Gastrocnemius medialis (tissue), 4 donors: Measurements from ENCODE around the gene AIFM3. TPM values are rescaled to one million over a fixed set of nuclear protein-coding genes. Genes with fewer than 3 reads are reported as not detected.

ENCODE experiments used
- ATAC-seq, 2 donors: fragments of 150-250 bp; one replicate each; pipeline ENCODE4 v1.9.1; 2016
- DNase-seq, 2 donors: peaks; one replicate each; pipeline ENCODE4 v3.0.0-alpha.2; 2019
- H3K27ac ChIP-seq, 4 donors: fragments of 200-600 bp; sonication (generic); 1 replicate in 1 of 4; 2 replicates in 3 of 4; pipeline ENCODE4 v1.5.1; 2016 to 2018; ENCODE audit warnings: mild to moderate bottlenecking in 2 of 4, moderate library complexity in 1 of 4
- H3K27me3 ChIP-seq, 3 donors: fragments of 200-600 bp; sonication (generic) in 2 of 3; 1 replicate in 1 of 3; 2 replicates in 2 of 3; pipeline versions ENCODE4 v1.5.1 to v1.6.0; 2016 to 2019; ENCODE audit warnings: mild to moderate bottlenecking in 1 of 3, moderate library complexity in 1 of 3
- H3K36me3 ChIP-seq, 2 donors: fragments of 200-600 bp; sonication (generic) in 1 of 2; one replicate each; pipeline ENCODE4 v1.5.1; 2017 to 2018
- H3K4me1 ChIP-seq, 2 donors: fragments of 200-600 bp; sonication (generic) in 1 of 2; one replicate each; pipeline ENCODE4 v1.5.1; 2016 to 2017; ENCODE audit warnings: mild to moderate bottlenecking in 2 of 2
- H3K4me3 ChIP-seq, 4 donors: fragments of 200-600 bp; sonication (generic) in 3 of 4; 1 replicate in 1 of 4; 2 replicates in 3 of 4; pipeline ENCODE4 v1.5.1; 2016 to 2019; ENCODE audit warnings: mild to moderate bottlenecking in 2 of 4
- H3K9me3 ChIP-seq, 3 donors: fragments of 200-600 bp; sonication (generic) in 2 of 3; 1 replicate in 1 of 3; 2 replicates in 2 of 3; pipeline ENCODE4 v1.5.1; 2016 to 2019
- CTCF ChIP-seq, 5 experiments: fragments of 450-650 bp in 3 of 5; fragments of 200-600 bp in 2 of 5; sonication (generic) in 2 of 5; IDR thresholded peaks in 4 of 5; conservative IDR thresholded peaks in 1 of 5; 1 replicate in 4 of 5; 2 replicates in 1 of 5; pipeline ENCODE4 v1.5.1; 2016 to 2019; ENCODE audit warnings: antibody characterized with exemption in 5 of 5, mild to moderate bottlenecking in 3 of 5, moderate library complexity in 3 of 5
- POLR2A ChIP-seq, 2 donors: fragments of 450-650 bp; IDR thresholded peaks; one replicate each; pipeline ENCODE4 v1.6.1; 2017; ENCODE audit warnings: antibody characterized with exemption in 2 of 2, mild to moderate bottlenecking in 2 of 2, moderate library complexity in 2 of 2
- in situ Hi-C, 4 donors: fragments of 200-750 bp; cut with MboI; loops; one replicate each; pipeline versions ENCODE4 v1.15.0 to v1.8.0; 2017; ENCODE audit warnings: low sequenced_read_pairs in 4 of 4
- intact Hi-C: fragments of 100-400 bp; cut with DNase I; formaldehyde crosslinking; loops from one replicate; pipeline ENCODE4 v1.15.1; 2023; ENCODE audit warnings: low total_unique reads
- total RNA-seq, 4 donors: library from RNA; depleted of rRNA; stranded (reverse); fragments of >200 nt; gene quantifications; one replicate each; pipeline versions ENCODE4 v1.1.0 to v1.2.3, GENCODE V29; 2016

AIFM3 gene
- total RNA-seq, 4 donors from 2014 or later: 0.22 to 0.42 TPM; not detected in 2

GRCh38 chr22:20922141-20922751 lies 44.8 kb upstream of the AIFM3 start:
- ATAC-seq: no peak
- intact Hi-C loops: no loop called here
- in situ Hi-C loops: no loop called here

GRCh38 chr22:20926243-20926642 lies 40.8 kb upstream of the AIFM3 start:
- in situ Hi-C loops: no loop called here
- Histone ChIP-seq H3K27me3 (no peaks in the 10 kb centered on the region), H3K4me3 (no peak overlapping the region), H3K36me3 (no peaks in the 10 kb centered on the region), H3K9me3 (no peaks in the 10 kb centered on the region), H3K27ac (no peak overlapping the region), H3K4me1 (peaks cover 17 to 29% of the 10 kb centered on the region in 2 donors)
- DNase-seq (no peak), ATAC-seq (no peak)
- intact Hi-C loops: no loop called here
- TF ChIP-seq POLR2A (IDR thresholded peaks at IDR 0.05) (no peak), CTCF (IDR thresholded peaks at IDR 0.05 in 4 of 5, conservative IDR thresholded peaks at IDR 0.05 in 1 of 5) (no peak)

More at GRCh38 chr22:20922141-20922751, 44.8 kb upstream of the AIFM3 start:
- Histone ChIP-seq H3K9me3 (no peaks in the 10 kb centered on the region), H3K4me1 (peaks cover 29 to 51% of the 10 kb centered on the region in 2 donors), H3K4me3 (no peak overlapping the region), H3K27ac (no peak overlapping the region), H3K27me3 (no peaks in the 10 kb centered on the region), H3K36me3 (no peaks in the 10 kb centered on the region)
- TF ChIP-seq POLR2A (IDR thresholded peaks at IDR 0.05) (no peak), CTCF (IDR thresholded peaks at IDR 0.05 in 4 of 5, conservative IDR thresholded peaks at IDR 0.05 in 1 of 5) (no peak)
- DNase-seq: no peak

GRCh38 chr22:20927940-20928572 lies 39.0 kb upstream of the AIFM3 start:
- Histone ChIP-seq H3K9me3 (no peaks in the 10 kb centered on the region), H3K4me1 (peaks cover 14 to 17% of the 10 kb centered on the region in 2 donors), H3K27me3 (no peaks in the 10 kb centered on the region), H3K36me3 (no peaks in the 10 kb centered on the region), H3K27ac (no peak overlapping the region), H3K4me3 (no peak overlapping the region)
- in situ Hi-C loops (no loop called here), intact Hi-C loops (no loop called here)
- no peak for TF ChIP-seq POLR2A (IDR thresholded peaks at IDR 0.05)
- no peak for TF ChIP-seq CTCF (IDR thresholded peaks at IDR 0.05 in 4 of 5, conservative IDR thresholded peaks at IDR 0.05 in 1 of 5)
- ATAC-seq (no peak), DNase-seq (no peak)

- Histone ChIP-seq H3K36me3 (no peaks in the 10 kb centered on the region), H3K9me3 (no peaks in the 10 kb centered on the region), H3K4me3 (no peak overlapping the region), H3K4me1 (peaks cover 16 to 17% of the 10 kb centered on the region in 2 donors), H3K27ac (no peak overlapping the region), H3K27me3 (no peaks in the 10 kb centered on the region)
- DNase-seq (no peak), ATAC-seq (no peak)
- intact Hi-C loops: no loop called here
- in situ Hi-C loops: no loop called here
- TF ChIP-seq CTCF (IDR thresholded peaks at IDR 0.05 in 4 of 5, conservative IDR thresholded peaks at IDR 0.05 in 1 of 5) (no peak), POLR2A (IDR thresholded peaks at IDR 0.05) (no peak)
Observed at GRCh38 chr22:20928573-20928967, 38.5 kb upstream of the AIFM3 start.
